Measurements from ENCODE around the gene GPR27.

- TF ChIP-seq CTCF (IDR thresholded peaks at IDR 0.05) (no peak), POLR2A (IDR thresholded peaks at IDR 0.05) (no peak)
Observed at GRCh38 chr3:71803248-71803647, 49.6 kb downstream of the GPR27 start.
